Type B pancreatic cell (in vitro differentiated cells): ENCODE results near the gene MRPS5. TPM values are rescaled to one million over a fixed set of nuclear protein-coding genes. Genes with fewer than 3 reads are reported as not detected.

Source experiments
- DNase-seq: peaks from one replicate; pipeline ENCODE4 v3.0.0; 2021; ENCODE audit warnings: mixed read lengths; ENCODE audit not compliant: unreplicated experiment; ENCODE audit errors: extremely low spot score
- H3K27ac Mint-ChIP-seq: 2 replicates; pipeline ENCODE4 v1.8.0; 2021; ENCODE audit warnings: mild to moderate bottlenecking, mixed read lengths
- H3K27me3 Mint-ChIP-seq: 2 replicates; pipeline ENCODE4 v1.8.0; 2021; ENCODE audit warnings: mixed read lengths
- H3K36me3 Mint-ChIP-seq: 2 replicates; pipeline ENCODE4 v1.8.0; 2021; ENCODE audit warnings: mixed read lengths
- H3K4me1 Mint-ChIP-seq: one replicate; pipeline ENCODE4 v1.8.0; 2021; ENCODE audit warnings: mixed read lengths; ENCODE audit not compliant: unreplicated experiment
- H3K4me3 Mint-ChIP-seq: 2 replicates; pipeline ENCODE4 v1.8.0; 2021; ENCODE audit warnings: mild to moderate bottlenecking, mixed read lengths
- H3K9me3 Mint-ChIP-seq: 2 replicates; pipeline ENCODE4 v1.8.0; 2021; ENCODE audit warnings: mixed read lengths
- CTCF ChIP-seq: fragments of 200-600 bp; sonication (generic); conservative IDR thresholded peaks from 2 replicates; pipeline ENCODE4 v1.5.0; 2021; ENCODE audit warnings: antibody characterized with exemption, mild to moderate bottlenecking
- total RNA-seq: library from RNA; stranded (reverse); gene quantifications from 2 replicates; pipeline ENCODE4 v1.2.1, GENCODE V29; 2021; ENCODE audit warnings: low replicate concordance

The MRPS5 gene
- total RNA-seq, 1 donor from 2014 or later = 67.6 TPM

DNA sequence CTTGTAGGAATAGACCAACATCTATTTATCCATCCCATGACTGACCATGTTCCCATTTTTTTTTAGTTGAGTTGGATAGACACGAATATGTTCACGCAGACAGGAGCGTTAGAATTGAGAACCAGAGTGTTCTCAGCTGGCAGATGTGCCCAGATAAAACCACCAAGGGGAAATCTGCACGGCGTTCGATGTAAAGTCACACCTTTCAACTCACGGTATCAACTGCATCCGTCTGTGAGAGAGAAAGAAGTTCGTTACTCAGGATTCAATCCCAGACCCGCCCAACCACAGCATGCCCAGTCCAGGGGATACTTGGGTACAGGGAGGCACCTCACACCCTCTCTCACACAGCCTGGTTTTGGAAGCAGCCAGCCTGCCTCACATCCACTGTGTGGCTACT, 70.0 kb downstream of the MRPS5 start:
- no peak overlapping the region for H3K4me3 Mint-ChIP-seq
- no peaks in the 10 kb centered on the region for H3K27me3 Mint-ChIP-seq
- H3K4me1 Mint-ChIP-seq = no peaks in the 10 kb centered on the region

DNA sequence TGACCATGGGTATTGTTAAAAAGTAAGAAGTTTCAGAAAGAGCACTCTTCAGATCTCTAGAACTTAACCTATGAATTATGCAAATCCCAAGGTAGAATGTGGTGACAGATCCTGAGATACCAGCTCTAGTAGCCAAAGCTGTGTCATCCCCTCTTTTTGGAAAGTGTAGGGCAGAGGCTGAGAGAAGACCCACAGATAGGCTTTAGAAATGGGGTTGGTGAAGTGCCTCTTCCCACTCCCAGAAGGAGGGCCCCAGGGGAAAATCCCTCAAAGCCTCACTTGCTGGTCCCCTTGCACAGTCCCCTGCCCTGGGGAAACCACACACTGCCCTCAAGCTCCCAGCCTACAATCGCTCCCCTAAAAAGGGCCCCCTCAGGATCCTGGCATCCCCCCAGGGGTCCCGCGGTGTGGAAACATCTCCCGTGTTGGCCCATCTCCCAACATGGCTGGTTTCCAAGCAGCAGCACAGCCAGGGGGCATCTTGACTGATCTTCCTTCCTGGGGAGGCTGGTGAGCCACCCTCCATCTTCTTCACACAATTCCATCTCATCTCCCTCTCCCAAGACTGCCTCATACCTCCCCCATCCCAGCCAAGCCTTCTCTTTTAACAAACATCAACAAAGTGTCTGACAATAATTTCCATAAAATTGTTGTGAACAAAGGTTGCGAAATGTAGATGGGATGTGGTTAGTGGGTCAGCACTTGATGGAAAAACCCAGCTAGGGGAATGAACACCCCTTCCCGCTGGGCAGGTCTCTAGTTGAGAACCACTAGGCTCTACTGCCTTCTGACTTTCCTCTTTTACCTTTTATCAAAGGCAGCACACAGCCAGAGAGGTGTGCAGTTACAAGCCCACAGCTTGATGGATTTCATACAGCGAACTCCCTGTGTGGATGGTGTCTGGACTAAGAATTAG, 71.0 kb downstream of the MRPS5 start:
- Mint-ChIP-seq H3K9me3 (no peaks in the 10 kb centered on the region), H3K27ac (no peak overlapping the region), H3K27me3 (no peaks in the 10 kb centered on the region), H3K4me1 (no peaks in the 10 kb centered on the region), H3K4me3 (no peak overlapping the region), H3K36me3 (no peaks in the 10 kb centered on the region)
- DNase-seq = no peak
- no peak for TF ChIP-seq CTCF

More for the DNA sequence above, 70.0 kb downstream of the MRPS5 start:
- no peak for TF ChIP-seq CTCF
- Mint-ChIP-seq H3K27ac (no peak overlapping the region), H3K36me3 (no peaks in the 10 kb centered on the region), H3K9me3 (no peaks in the 10 kb centered on the region)
- DNase-seq = no peak

DNA sequence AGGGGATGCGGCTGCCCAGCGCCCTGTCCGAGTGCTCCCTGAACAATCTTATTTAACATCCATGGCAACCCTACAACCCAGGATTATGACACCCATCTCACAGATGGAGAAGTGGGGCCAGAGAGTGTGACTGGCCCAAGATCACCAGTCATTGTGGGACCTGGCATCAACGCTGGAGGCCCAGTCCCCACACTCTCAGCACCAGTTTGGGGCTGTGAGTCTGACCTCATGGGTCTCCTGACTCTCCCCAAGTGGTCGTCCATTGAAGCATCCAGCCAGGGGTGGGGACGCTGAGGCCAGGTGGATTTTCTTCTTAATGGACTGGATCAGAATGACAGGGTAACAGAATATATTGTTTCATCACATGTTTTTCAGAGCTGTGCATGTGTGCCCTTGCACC, 71.6 kb downstream of the MRPS5 start:
- peaks cover 1% of the 10 kb centered on the region for H3K27me3 Mint-ChIP-seq
- DNase-seq = no peak
- no peak for TF ChIP-seq CTCF
- no peak overlapping the region for H3K27ac Mint-ChIP-seq
- no peaks in the 10 kb centered on the region for H3K36me3 Mint-ChIP-seq
- H3K9me3 Mint-ChIP-seq = no peaks in the 10 kb centered on the region
- no peak overlapping the region for H3K4me3 Mint-ChIP-seq
- H3K4me1 Mint-ChIP-seq = no peaks in the 10 kb centered on the region

DNA sequence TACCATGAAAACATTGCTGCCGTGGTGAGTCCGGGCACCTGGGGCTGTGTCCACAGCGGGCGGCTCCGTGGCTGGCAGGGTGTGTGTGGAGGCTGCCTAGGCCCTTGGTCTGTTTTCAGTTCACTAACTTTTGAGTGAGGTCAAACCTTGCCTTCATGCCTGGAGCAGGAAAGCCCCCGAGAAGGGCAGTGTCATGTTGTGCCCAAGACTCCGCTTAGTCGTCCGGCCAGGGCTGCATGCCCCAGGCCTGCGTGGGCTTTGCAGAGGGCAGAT, 72.0 kb downstream of the MRPS5 start:
- peaks cover 3% of the 10 kb centered on the region for H3K27me3 Mint-ChIP-seq
- no peak for TF ChIP-seq CTCF
- DNase-seq = no peak
- H3K4me1 Mint-ChIP-seq = no peaks in the 10 kb centered on the region
- H3K36me3 Mint-ChIP-seq = no peaks in the 10 kb centered on the region
- H3K9me3 Mint-ChIP-seq = no peaks in the 10 kb centered on the region
- no peak overlapping the region for H3K27ac Mint-ChIP-seq
- no peak overlapping the region for H3K4me3 Mint-ChIP-seq

DNA sequence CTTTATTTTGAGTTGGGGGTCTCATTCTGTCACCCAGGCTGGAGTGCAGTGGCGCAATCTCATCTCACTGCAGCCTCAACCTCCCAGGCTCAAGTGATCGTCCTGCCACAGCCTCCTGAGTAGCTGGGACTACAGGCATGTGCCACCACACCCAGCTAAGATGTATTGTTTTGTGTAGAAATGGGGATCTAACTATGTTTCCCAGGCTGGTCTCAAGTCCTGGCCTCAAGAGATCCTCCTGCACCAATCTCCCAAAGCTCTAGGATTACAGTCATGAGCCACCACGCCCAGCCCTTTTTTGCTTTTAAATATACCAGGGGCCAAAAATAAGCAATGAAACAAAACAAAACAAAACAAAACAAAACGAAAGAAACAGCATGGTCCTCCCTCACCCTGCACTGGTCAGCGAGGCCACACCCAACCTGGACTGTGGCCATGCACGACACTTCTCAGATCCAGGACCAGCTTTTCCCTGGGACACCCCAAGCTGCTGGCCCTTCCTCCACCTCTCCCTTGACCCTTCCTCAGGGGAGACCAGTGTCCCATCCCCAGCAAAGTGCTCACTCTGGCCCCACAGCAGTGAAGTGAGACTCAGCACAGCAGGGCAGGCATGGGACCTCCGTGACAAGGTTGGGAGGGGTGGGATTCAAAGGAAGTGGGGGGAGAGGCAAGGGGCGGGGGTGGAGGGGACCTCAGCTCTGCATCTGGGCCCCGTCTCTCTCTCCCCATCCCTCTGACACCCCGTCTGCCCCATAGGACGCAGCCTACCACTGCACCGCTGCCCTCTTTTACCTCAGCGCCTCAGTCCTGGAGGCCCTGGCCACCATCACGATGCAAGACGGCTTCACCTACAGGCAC, 72.6 kb downstream of the MRPS5 start:
- Mint-ChIP-seq H3K4me1 (no peaks in the 10 kb centered on the region), H3K4me3 (no peak overlapping the region), H3K36me3 (no peaks in the 10 kb centered on the region), H3K9me3 (no peaks in the 10 kb centered on the region), H3K27me3 (peaks cover 3% of the 10 kb centered on the region), H3K27ac (peak overlapping the region; percentile 69)
- TF ChIP-seq CTCF = no peak
- no peak for DNase-seq
